Right cardiac atrium (tissue), 5 donors: ENCODE results near the gene DPP10. TPM values are rescaled to one million over a fixed set of nuclear protein-coding genes. Genes with fewer than 3 reads are reported as not detected.
A peak's percentile ranks its signal among the peaks of the same experiment; 100 is the strongest.
"Not testable (repeated sequence)": the region's sequence is repeated elsewhere in the genome, so short reads cannot be mapped to it uniquely, and the experiment has no call there.

ENCODE experiments used
- ATAC-seq, 2 donors: fragments of 200-7000 bp; cut with Tn5 transposase; one replicate each; pipeline versions ENCODE4 v1.8.0 to v1.9.1; 2020; ENCODE audit warnings: moderate library complexity in 2 of 2, mild to moderate bottlenecking in 1 of 2
- DNase-seq, 3 donors: peaks; one replicate each; pipeline ENCODE4 v3.0.0-alpha.2; 2020
- H3K27ac ChIP-seq: one replicate; pipeline ENCODE4 v1.5.1; 2013; ENCODE audit warnings: mild to moderate bottlenecking, low read length, control low read depth, moderate library complexity
- H3K27me3 ChIP-seq: one replicate; pipeline ENCODE4 v1.6.1; 2013; ENCODE audit not compliant: control insufficient read depth, insufficient read depth
- H3K4me1 ChIP-seq: one replicate; pipeline ENCODE4 v1.6.1; 2013; ENCODE audit warnings: low read length; ENCODE audit not compliant: control insufficient read depth, insufficient read depth
- H3K4me3 ChIP-seq: one replicate; pipeline ENCODE4 v1.5.1; 2013; ENCODE audit warnings: low read length, control low read depth
- H3K9me3 ChIP-seq: one replicate; pipeline ENCODE4 v1.6.1; 2013; ENCODE audit warnings: low read length; ENCODE audit not compliant: control insufficient read depth
- WGBS: extraction: QIAGEN DNeasy Blood & Tissue Kit; methylation state at CpG from one replicate; pipeline ENCODE4 v1.1.7; 2013; 5-methylcytosine and 5-hydroxymethylcytosine counted together
- intact Hi-C, 4 donors: fragments of 100-400 bp; cut with DNase I; formaldehyde crosslinking; loops; one replicate each; pipeline versions ENCODE4 v1.11.0 to v1.14.0; 2022 to 2023
- polyA plus RNA-seq: library from polyadenylated mRNA; stranded (reverse); fragments of 200-250 nt; gene quantifications from one replicate; pipeline ENCODE4 v1.2.3, GENCODE V29; 2013
- total RNA-seq, 4 donors: library from RNA; stranded (reverse); fragmentation: NEBNext Ultra II Directional; extraction: Animal tissue kit (Norgen Biotek cat#: 25700); gene quantifications; one replicate each; pipeline ENCODE4 v1.2.1, GENCODE V29; 2021
- donor health status: healthy with polysubstance abuse.
- donor health status: DM: no; HTN: yes; CAD: no.
- donor health status: DM: no; HTN: no; CAD: no.
- donor health status: DM: no; HTN: yes; CAD: no; lungs with severe emphysema.
- donor health status: DM: yes; HTN: yes; CAD: no.

DPP10 gene
- total and polyA plus RNA-seq, 5 donors, result 0.05 to 0.74 (median 0.23) TPM; not detected in 2

- intact Hi-C loops, result no loop called here
- H3K4me3 ChIP-seq, result no peak overlapping the region
- peak in 1 of 2 donors; percentile 61 for ATAC-seq
- no peaks in the 10 kb centered on the region for H3K4me1 ChIP-seq
- H3K27ac ChIP-seq, result no peak overlapping the region
- H3K9me3 ChIP-seq, result no peaks in the 10 kb centered on the region
- DNase-seq, result peak in 2 of 3 donors; percentile 55 to 64
- no peaks in the 10 kb centered on the region for H3K27me3 ChIP-seq
- 53% methylated on average over 2 of the region's 2 CpGs for WGBS
Observed at GRCh38 chr2:114949228-114949804, 506.9 kb downstream of the DPP10 start.

- intact Hi-C loops, result no loop called here
- ATAC-seq, result no peak
- H3K27ac ChIP-seq, result no peak overlapping the region
- 90% methylated on average over 5 of the region's 5 CpGs for WGBS
- no peak overlapping the region for H3K4me3 ChIP-seq
- H3K9me3 ChIP-seq, result no peaks in the 10 kb centered on the region
- no peak for DNase-seq
- H3K27me3 ChIP-seq, result no peaks in the 10 kb centered on the region
- no peaks in the 10 kb centered on the region for H3K4me1 ChIP-seq
Observed at GRCh38 chr2:114960389-114960788, 517.9 kb downstream of the DPP10 start.

- 75% methylated on average over 3 of the region's 3 CpGs for WGBS
- Histone ChIP-seq H3K27ac (no peak overlapping the region), H3K4me1 (no peaks in the 10 kb centered on the region), H3K9me3 (no peaks in the 10 kb centered on the region), H3K27me3 (no peaks in the 10 kb centered on the region), H3K4me3 (no peak overlapping the region)
- intact Hi-C loops, result no loop called here
- ATAC-seq, result no peak
- no peak for DNase-seq
Observed at GRCh38 chr2:114962532-114962931, 520.1 kb downstream of the DPP10 start.

GRCh38 chr2:114968748-114969400, 526.4 kb downstream of the DPP10 start:
- Histone ChIP-seq H3K27me3 (no peaks in the 10 kb centered on the region), H3K27ac (no peak overlapping the region), H3K9me3 (no peaks in the 10 kb centered on the region), H3K4me1 (no peaks in the 10 kb centered on the region), H3K4me3 (no peak overlapping the region)
- ATAC-seq, result no peak
- intact Hi-C loops, result no loop called here
- DNase-seq, result no peak
- WGBS, result 63% methylated on average over 2 of the region's 2 CpGs

- H3K27ac ChIP-seq, H3K27me3 ChIP-seq, H3K9me3 ChIP-seq, intact Hi-C loops, H3K4me3 ChIP-seq, ATAC-seq, H3K4me1 ChIP-seq: not testable (repeated sequence)
- peak in 1 of 3 donors; percentile 25 for DNase-seq
- WGBS, result 88% methylated on average over 11 of the region's 19 CpGs
Observed at GRCh38 chr2:115004321-115004720, 561.9 kb downstream of the DPP10 start.

- no peak for DNase-seq
- no peak overlapping the region for H3K4me3 ChIP-seq
- H3K4me1 ChIP-seq, result no peaks in the 10 kb centered on the region
- H3K27me3 ChIP-seq, result no peaks in the 10 kb centered on the region
- ATAC-seq, result no peak
- 81% methylated on average over 4 of the region's 4 CpGs for WGBS
- H3K27ac ChIP-seq, result no peak overlapping the region
- no peaks in the 10 kb centered on the region for H3K9me3 ChIP-seq
- intact Hi-C loops, result no loop called here
Observed at GRCh38 chr2:115011721-115012120, 569.3 kb downstream of the DPP10 start.

- DNase-seq, H3K9me3 ChIP-seq, H3K4me3 ChIP-seq, H3K27ac ChIP-seq, ATAC-seq, intact Hi-C loops, H3K27me3 ChIP-seq, H3K4me1 ChIP-seq: not testable (repeated sequence)
- WGBS, result 94% methylated on average over 3 of the region's 3 CpGs
Observed at GRCh38 chr2:115022013-115022412, 579.6 kb downstream of the DPP10 start.

- intact Hi-C loops, result no loop called here
- DNase-seq (peak in 1 of 3 donors; percentile 31), ATAC-seq (no peak)
- H3K4me1 ChIP-seq, result no peaks in the 10 kb centered on the region
- H3K4me3 ChIP-seq, result no peak overlapping the region
- no peaks in the 10 kb centered on the region for H3K9me3 ChIP-seq
- no peak overlapping the region for H3K27ac ChIP-seq
- 50% methylated on average over 3 of the region's 3 CpGs for WGBS
- no peaks in the 10 kb centered on the region for H3K27me3 ChIP-seq
Observed at GRCh38 chr2:115034801-115035200, 592.4 kb downstream of the DPP10 start.

GRCh38 chr2:115036818-115037217, 594.4 kb downstream of the DPP10 start:
- H3K27me3 ChIP-seq, result no peaks in the 10 kb centered on the region
- H3K4me1 ChIP-seq, result no peaks in the 10 kb centered on the region
- 58% methylated on average over 2 of the region's 2 CpGs for WGBS
- DNase-seq (no peak), ATAC-seq (no peak)
- H3K27ac ChIP-seq, result no peak overlapping the region
- no peaks in the 10 kb centered on the region for H3K9me3 ChIP-seq
- intact Hi-C loops, result no loop called here
- H3K4me3 ChIP-seq, result no peak overlapping the region

- no peak overlapping the region for H3K27ac ChIP-seq
- 51% methylated on average over 2 of the region's 2 CpGs for WGBS
- intact Hi-C loops, result no loop called here
Observed at GRCh38 chr2:115057473-115057872, 615.0 kb downstream of the DPP10 start.

GRCh38 chr2:115070002-115070401, 627.6 kb downstream of the DPP10 start:
- H3K9me3 ChIP-seq, result no peaks in the 10 kb centered on the region
- ATAC-seq, result no peak
- H3K27ac ChIP-seq, result no peak overlapping the region

More at GRCh38 chr2:115057473-115057872, 615.0 kb downstream of the DPP10 start:
- H3K9me3 ChIP-seq, result no peaks in the 10 kb centered on the region
- no peaks in the 10 kb centered on the region for H3K4me1 ChIP-seq
- DNase-seq (no peak), ATAC-seq (no peak)
- H3K27me3 ChIP-seq, result no peaks in the 10 kb centered on the region
- no peak overlapping the region for H3K4me3 ChIP-seq

More at GRCh38 chr2:115070002-115070401, 627.6 kb downstream of the DPP10 start:
- intact Hi-C loops, result no loop called here
- H3K27me3 ChIP-seq, result no peaks in the 10 kb centered on the region
- H3K4me3 ChIP-seq, result no peak overlapping the region
- no peaks in the 10 kb centered on the region for H3K4me1 ChIP-seq
- DNase-seq, result no peak
